CD4-positive, alpha-beta T cell treated with Interleukin-10 for 1 hour (primary cell): ENCODE measurements around the gene RING1.

ENCODE experiments used
- DNase-seq: peaks from one replicate; pipeline ENCODE4 v3.0.0-alpha.2; 2020

Gene RING1

DNA sequence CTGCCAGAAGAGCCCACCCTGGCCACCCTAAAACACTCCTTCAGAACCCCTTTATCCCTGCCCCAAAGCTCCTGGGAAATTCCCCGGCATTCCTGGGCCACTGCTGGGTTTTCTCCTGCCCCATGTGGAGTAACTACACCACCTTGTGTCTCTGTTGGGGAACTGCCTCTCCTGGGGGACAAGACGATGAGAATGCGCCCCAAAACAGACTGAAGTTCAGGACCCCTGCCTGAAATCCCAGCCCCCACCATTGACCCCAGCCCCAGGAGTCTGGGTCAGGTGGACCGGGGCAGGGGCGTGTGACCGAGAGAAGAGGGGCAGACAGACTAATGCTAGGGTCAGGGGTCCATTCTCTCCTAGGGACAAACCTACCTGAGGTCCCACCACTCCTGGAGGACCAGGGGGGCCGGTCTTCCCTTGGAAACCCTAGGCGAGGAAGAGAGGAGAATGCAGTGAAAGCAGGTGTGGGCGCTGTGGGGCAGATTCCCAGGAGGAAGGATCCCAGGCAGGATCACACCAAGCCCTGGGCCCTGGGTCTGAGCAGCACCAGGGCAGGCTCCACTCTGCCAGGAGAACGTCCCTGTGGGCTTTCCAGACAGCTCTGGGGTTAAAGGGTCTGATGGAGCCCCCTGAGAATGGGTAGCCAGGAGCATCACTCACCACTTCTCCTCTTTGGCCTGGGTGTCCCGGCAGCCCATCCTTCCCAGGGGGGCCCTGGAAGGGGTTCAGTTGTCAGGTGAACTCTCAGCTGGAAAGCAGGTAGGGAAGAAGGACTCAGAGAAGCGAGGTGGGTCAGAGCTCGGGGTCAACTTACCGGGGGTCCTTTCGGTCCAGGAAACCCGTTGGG is 35.4 kb upstream of the RING1 start:
- no peak for DNase-seq

DNA sequence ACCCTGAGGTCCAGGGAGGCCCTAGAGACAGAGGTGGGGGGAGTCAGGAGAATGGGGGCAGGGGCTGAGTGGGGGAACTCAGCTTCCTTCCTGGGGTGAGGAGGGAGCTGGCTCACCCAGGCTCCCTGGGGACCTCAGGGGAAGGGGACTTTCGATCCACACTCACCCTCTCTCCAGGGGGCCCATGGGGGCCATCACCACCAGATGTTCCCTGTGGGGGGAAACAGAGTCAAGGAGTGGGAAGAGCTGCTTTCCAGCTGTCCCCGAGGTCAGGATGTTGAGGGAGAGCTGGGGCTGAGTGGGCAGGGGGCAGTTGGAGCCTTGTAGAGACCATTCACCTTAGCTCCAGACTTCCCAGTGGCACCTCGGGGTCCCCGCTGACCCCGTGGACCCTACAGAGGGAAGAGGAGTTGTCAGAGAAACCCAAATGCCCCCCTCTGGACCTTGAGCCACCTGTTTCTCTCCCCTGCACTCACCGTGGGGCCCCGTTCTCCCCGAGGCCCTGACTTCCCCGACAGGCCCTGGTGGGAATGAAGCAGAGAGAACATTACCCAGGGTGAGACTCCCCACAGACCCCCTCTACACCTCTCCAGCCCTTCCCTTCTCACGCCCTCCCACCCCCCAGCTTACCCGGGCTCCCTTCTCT is 34.6 kb upstream of the RING1 start:
- no peak for DNase-seq

DNA sequence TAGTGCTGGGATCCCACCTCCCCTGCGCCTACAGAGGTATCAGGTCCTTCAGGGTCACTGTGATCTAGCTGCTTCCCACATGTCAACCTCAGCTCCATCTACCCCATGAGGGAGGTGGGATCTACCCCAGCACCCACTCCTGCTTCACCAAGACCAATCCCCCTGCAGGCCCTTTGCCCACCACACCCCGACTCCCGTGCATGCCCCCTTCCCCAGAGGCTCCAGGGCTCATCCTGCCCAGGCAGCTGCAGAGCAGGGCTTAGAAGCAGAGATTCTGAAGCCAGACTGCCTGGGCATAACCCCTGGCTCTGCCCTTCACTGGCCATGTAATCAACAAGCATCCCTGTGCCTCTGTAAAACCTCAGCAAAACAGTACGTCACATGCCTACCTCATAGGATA is 33.5 kb upstream of the RING1 start:
- DNase-seq, result no peak

DNA sequence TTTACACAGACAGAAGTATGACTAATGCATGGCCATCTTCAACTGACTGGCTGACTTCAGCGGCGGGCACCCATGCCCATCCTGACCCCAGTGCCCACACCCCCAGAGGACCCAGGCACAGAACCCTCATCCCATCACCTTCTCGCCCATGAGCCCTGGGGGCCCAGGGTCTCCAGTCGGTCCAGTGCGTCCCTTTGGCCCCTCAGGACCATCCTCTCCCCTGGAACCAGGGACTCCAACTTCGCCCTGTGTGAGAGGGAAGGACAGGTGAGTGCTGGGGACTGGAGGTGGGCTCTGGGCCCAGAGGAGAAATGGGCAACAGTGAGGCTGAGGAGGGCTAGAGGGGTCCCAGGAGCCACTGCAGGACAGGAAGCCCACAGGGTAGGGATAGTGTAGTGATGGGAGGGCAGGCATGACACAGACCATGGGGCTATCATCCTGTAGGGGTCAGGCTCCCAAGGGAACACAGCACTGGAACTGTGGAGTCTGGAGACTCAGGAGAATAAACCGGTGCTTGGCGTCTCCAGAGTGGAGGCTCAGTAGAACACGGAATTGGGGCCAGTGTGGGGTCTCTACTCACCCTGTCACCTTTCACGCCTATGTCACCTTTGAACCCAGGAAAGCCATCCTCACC is 32.7 kb upstream of the RING1 start:
- no peak for DNase-seq

DNA sequence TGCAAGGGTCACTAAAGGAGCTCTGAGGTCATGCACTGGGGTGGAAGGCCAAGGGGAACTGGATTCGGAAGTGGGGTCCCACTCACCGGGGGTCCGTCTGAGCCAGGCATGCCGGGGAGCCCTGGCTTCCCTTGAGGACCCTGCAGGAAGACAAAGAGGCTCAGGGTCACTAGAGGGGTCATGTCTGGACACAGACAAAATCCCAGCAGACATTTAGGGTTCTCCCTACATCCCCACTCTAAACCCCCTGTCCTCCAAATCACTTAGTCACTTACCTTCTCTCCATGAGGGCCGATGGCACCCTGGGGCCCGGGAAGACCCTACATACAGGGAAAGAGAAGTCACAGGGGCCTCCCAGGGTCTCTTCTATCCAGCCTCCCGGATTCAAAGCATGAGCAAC is 31.4 kb upstream of the RING1 start:
- no peak for DNase-seq

DNA sequence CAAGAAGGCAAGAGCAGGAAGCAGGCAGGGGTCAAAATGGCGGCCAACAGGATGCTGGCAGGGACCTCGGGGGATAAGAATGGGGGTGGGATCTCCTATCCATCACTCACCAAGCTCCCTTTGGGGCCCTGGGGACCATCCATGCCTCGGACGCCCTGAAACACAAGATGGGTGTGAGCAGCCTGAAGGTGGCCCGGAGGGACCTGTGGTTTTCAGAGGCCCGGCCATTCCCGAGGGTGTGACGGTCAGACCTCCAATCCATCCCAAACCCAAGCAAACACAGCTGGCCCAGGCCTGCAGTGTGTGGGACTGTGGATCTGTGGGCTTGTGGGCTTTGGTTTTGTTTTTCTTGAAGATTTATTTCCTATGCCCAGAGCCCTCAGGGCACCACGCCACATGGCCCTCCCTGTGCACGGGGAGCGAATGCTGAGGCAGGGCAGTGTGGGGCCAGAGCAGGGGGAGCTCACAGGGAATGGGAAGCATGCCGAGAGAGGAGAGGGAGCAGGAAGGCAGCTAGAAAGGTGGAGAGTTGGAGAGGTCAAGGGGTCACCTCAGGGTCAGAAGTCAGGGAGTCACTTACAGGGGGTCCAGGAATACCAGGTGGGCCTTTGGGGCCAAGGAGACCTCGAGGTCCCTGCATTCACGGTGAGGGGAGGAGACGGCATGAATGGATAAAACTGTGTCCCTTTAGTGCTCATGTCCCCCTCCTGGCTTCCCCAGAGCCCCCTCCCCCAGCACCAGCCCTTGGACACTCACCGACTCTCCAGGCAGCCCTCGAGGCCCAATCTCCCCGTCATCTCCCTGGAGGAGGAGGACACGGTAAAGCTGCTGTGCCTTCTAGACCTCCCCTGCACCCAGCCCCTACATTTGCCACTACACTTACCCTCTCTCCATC is 30.5 kb upstream of the RING1 start:
- no peak for DNase-seq

DNA sequence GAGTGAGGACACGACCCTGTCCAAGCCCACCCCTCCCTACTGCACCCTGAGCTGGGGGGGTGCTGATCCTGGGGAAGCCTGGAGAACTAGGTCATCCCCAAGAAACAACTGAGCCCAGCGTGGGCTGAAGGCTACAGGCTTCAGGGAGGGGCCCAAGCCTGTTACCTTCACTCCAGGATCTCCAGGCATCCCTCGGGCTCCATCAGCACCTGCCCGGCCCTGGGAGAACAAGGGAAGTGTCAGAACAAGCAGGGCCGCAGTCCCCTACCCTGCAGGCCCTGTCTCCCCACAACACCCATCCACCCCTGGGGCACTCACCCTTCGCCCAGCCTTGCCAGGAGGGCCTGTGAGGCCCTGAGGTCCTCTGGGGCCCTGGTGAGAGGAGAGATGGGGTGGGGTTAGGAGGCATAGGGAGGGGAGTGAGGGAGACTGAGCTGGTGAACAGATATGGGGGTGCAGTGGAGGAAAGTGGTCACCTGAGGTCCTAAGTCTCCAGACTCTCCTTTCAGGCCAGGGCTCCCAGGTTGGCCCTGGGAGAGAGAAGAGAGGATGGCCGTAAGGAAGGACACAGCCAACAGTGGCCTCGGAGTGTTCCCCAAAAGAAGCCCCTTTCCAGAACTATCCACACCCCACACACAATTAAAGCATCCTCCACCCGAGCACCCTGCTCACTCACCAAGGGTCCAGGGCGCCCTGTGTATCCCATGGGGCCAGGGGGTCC is 29.4 kb upstream of the RING1 start:
- DNase-seq, result no peak

DNA sequence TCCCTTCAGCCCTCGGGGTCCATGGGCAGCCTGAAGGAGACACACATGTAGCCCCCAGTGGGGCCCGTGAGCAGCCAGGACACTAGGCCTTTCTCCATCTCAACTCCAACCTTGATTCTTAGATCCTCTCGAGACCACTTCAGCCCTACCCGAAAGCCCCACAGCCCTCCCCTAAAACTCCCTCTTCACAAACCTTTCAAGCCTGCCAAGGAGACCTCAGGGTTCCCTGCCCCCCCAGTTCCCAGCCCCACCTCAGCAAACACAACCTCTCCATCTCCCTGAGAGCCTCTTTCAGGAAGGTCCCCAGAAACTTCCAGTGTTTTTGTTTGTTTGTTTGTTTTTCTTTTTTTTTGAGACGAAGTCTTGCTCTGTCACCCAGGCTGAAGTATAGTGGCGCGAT is 27.2 kb upstream of the RING1 start:
- no peak for DNase-seq

DNA sequence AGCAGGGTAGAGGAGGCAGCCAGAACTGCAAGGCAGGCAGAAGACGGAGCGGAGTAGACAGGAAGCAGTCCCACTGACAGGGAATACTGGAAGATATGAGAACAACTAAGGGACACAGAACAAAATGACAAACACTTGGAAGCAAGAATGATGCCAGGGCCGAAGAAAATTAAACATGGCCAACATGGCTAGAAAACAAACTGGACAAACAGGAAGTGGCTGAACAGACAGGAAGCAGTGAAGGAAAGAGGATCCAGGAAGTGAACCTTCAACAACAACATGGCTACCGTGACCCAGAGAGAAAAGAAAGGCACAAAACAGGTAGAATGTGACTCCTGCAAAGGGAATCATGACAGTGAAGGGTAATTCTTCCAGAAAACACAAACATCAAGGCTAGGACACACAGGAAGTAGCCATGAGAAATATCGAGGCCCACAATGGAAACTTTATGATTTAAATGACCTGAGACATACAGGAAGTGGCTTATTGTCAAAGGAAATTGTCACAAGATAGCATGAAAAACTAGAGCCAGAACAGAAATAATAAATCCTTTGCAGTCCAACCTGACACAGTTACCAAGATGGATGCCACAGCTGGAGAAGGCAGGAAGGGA is 25.1 kb upstream of the RING1 start:
- no peak for DNase-seq

DNA sequence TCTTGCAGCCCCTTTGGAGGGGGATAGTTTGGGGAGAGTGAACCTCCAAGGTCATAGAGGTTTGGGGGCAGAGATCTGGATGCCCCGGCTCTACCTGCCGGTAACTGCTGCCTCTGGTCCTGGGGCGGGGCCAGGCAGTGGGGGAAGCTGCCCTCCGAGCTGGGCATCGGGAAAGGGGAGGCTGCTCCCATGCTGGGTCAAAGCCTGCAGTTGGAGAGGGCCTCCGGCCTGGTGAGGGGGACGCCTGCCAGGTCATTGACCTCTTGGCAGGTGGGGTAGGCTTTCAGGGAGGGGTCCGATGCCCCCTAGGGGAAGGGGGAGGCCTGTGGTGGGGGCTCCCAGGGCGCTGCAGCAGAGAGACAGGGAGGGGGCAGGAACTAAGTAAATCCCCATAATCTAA is 23.1 kb upstream of the RING1 start:
- no peak for DNase-seq

DNA sequence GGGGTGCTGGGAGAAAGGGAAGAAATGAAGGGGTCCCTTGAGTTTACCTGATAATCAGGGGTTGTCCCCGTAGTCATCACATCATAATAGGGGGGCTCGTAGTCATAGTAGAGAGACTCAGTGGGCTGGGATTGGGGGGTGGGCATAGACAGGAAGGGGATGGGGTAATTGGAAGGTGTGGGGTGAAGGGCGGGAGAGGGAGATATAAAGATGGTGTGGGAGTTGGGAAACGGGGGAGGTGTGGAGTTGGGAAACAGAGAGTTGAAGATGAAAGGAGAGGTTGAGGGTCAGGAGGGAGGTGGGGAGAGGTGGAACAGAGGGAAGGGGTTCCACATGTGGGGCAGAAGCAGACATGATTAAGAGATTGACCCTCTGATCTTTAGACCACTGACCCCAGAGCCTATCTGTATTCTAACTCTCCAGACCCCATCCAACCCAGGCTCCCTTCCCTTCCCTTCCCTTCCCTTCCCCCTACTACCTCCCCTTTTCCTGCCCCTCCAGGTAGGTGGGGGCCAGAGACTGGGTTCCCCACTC is 22.6 kb upstream of the RING1 start:
- no peak for DNase-seq

DNA sequence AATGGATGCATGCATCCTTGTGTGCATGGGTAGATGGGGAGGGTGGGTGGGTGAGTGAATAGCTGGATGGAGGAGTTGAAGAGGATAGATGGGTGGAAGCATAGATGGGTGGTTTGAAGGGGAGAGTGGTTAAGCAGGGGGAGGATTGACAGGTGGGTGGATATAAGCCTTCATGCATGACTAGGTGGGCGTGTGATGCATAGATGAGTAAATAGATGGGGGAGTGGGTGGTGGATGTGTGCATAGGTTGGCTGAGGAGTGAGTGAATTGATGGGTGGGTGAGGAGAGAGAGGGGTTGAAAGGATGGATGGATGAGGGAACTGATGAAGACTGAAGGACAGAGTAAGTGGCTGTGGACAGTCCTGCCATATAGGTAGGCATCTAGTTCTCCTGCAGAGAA is 20.5 kb upstream of the RING1 start:
- no peak for DNase-seq

DNA sequence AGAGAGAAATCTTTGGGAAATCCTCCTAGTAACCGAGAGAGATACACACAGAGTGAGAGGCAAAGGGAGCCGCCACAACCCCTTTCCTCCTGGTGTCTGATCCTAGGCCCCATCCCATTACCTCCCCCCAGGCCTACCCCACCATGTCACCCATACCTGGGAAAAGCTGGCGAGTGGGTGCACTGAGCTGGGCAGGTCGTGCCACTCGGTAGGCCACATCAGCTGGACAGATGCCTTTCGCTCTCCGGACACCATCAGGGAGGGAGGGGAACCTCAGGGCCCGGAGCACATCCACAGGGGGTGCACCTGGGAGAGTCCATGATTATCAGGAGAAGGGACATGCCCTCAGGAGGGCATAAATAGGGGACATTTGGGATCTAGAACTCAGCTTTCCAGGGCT is 19.1 kb upstream of the RING1 start:
- DNase-seq, result no peak

DNA sequence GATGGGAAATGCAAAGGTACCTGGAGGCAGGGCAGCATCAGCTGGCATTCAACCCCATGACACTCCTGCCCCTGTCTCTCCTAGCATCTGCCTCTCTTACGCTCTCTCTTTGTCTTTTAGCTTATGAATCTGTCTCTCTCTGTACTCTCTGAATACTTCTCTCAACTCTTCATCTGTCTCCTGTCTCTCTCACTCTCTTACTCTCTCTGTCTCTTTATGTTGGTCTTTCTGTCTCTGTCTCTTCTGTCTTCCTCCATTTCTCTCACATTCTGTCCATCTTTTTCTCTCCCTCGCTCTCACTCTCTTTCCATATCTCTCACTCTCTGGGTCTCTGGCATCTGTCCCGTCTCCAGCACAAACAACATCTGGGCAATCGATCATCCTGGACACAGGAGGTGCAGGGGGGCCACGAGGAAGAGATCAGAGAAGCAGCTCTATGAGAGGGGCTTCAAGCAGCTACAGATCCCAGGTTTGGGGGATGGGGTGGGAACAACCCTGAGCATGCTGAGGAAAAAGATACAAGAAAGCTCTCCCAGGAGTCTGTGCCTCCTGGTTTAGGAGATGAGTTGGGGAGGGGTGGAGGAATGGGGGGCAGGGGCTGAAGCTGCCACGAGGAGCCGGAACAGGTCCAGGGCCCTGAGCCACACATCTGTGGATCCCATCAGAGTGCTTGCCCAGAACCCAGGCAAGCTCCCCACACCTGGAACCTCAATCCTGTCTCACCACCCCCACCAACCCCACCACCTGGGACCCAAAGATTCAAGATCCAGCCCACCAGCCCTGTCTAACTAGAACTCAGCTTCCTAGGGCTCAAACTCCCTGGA is 18.5 kb upstream of the RING1 start:
- DNase-seq, result no peak

DNA sequence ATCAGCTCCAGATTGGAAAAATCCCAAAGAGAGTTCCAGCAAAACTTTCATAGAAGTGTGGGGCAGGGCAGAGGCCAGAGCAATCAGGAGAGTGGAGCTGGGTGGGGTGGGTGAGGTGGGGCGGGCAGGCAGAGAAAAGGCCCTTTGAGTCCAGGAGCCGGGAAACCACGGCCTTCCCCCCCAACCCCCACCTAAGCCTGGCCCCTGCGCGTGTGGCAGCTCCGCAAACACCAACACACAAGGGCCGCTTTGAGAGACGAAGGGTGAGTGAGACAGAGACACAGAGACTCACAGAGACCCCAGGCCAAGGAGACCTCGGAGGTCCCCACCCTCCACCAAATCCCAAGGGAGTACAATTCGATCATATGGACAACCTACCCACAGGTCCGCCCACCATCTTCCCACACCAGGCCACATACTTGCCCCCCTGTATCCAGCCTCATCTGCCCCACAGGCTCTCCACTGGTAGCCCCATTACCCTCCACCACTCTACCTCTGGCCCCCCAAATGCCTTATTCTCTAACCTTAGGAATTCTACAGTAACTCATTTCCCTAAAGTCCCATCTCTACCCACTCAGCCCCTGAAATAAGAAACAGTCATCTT is 17.7 kb upstream of the RING1 start:
- no peak for DNase-seq

DNA sequence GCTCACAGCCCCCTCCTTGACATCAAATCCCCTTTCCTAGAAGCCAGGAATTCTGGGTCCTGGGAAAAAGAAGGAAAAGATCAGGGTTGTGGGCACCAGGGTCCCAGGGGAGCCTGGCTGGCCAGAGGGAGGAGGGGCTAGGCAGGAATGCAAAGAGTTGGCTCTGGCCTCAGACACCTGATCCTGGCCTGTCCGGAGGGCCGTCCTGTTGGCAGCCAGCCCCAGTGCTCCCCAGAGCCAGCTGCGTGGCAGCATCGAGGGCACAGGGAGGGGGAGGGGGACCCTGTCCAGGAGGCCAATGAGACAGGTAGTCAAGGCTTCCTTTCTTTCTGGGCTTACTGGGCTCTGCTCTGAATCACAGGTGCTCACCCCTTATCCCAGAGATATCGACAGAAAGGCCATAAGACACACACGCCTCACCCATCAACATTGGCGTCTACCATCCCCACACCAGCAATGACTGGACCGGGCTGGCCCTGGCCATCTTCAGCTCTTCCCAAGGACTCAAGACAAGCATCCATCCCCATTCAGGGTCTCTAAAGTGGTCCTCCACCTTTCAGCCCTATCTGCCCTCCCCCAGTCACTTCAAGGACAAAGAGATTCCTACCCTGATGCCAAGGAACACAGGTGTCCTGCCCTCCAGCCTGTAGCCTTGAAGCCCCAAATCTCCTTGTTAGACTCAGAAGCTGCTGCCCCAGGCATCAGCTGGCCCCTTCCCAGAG is 16.8 kb upstream of the RING1 start:
- no peak for DNase-seq

DNA sequence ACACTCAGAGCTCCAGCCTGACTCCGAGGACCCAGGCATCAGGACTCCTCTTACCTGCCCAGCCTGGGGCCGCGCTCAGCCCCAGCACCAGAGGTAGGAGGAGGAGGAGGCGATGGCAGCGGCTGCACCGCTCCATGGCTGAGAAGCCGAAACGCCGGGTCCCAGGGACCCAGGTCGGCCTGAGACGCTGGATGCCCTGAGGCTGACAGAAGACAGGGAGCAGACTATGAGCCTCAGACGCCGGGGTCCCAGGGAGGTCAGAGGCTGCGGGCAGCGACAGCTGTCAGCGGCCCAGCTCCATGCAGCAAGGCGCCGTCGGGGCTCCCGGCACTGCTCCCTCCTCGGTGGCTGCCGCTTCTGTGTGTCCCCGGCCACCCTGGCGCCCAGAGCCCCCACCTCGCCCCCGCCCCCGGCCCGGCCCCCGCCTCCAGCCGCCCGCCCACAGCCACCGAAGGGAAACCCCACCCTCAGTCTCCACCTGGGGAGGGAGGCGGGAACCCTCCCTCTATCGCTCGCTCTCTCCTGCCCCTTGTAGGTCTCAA is 16.1 kb upstream of the RING1 start, which contains the start of gene COL11A2:
TSS of gene COL11A2 (minus strand) at position 363 of the 542 bp plus-strand sequence. CDS start at position 136, 227 bp downstream.
- DNase-seq, result peak; percentile 43

DNA sequence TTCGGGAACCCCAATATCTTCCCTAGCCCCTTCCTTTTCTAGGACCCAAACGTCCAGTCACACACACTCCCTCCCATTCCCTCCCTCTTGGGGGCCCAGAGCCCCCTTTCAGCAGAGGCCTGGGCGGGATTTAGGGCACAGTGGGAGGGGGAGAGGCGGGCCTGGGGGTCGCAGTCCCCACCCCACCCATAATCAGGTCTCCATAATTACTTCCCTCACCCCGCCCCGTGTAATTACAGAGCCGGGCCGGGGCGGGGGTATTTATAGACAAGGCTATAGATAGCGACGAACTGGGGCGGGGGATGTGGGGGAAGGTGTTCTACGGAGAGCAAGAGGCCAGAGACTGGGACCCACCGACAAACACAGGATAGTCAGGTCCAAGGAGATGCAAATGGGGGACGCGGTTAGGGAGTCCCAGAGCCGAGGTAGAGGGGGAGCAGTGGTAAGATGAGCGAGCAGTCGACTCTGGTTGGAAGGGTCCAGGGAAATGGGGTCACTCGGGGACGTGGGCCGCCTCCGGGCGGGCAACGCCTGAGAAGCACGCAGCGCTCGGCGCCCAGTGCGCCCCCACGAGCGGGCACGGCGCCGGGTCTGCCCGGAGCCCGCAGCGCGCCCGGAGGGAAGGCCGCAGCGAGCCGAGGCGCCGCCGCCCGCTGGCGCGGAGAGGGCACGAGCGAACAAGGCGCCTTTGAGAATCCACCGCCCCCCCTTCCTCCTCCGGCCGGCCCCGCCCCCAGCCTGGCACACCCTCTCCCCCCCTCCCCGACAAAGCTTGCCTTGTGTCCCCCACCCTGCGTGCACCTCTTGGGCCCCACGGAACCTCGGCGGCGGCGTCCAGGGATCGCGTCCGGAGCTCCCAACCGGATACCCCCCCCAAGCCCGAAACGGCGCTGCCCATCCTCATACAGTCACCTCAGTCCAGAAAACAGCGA is 15.4 kb upstream of the RING1 start:
- DNase-seq, result no peak
